Inferior parietal cortex (tissue), 1 donor: ENCODE data around the gene JCAD.

ENCODE experiments used
- DNase-seq: peaks from one replicate; pipeline ENCODE4 v3.0.0-alpha.2; 2016; ENCODE audit errors: extremely low spot score

JCAD gene

DNA sequence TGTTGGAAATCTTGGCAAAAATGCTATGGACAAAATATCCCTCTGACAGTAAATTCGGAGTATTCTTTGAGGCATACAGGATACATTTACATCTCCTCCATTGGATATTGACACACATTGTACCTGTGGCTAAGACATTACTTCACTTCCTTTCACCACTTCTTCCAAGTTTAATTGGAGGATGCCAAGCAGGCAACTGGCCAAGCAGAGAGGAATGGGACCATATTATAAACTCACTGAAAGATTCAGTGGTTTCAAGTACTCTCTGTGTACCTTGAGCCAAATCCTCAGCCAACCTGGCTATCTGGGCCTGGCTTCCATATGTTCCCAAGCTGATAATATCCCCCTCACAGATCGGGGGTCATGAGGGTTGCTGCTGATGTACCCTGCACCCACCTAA, 14.7 kb upstream of the JCAD start:
- DNase-seq = no peak

GRCh38 chr10:30073767-30074060, 14.3 kb upstream of the JCAD start:
- peak; percentile 34 for DNase-seq

DNA sequence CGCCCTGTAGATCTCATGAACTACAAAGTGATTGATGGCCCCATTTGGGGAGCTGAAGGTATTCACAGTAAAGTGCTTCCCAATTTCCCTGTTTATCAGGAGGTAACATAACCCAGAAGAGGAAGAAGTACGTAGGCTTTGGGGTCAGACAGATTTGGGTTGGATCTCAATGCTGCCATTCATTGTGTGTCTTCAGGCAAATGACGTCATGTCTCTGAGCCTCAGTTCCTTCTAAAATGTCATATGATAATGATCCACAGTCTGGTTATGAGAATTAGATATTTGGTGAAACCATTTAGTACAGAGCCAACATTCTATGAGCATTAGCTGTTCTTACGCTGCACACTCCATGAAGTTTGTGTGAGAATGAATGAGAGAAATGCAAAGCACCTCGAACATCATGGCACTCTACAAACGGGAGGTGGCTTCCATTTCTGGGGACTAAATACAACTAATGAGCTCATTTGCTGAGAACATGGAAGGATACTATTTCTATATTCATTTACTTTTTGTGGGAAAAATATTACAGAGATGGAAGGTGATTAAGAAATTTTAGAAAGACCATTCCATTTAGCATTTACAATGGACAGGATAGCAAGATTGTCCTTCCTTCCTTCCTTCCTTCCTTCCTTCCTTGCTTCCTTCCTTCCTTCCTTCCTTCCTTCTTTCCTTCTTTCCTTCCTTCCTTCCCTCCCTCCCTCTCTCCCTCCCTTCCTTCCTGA, 13.8 kb upstream of the JCAD start:
- DNase-seq = no peak

- no peak for DNase-seq
Measured at GRCh38 chr10:30072068-30072467, 12.7 kb upstream of the JCAD start.

- DNase-seq = no peak
Measured at GRCh38 chr10:30070001-30070685, 10.8 kb upstream of the JCAD start.

- DNase-seq = no peak
Measured at GRCh38 chr10:30068492-30069223, 9.3 kb upstream of the JCAD start.

DNA sequence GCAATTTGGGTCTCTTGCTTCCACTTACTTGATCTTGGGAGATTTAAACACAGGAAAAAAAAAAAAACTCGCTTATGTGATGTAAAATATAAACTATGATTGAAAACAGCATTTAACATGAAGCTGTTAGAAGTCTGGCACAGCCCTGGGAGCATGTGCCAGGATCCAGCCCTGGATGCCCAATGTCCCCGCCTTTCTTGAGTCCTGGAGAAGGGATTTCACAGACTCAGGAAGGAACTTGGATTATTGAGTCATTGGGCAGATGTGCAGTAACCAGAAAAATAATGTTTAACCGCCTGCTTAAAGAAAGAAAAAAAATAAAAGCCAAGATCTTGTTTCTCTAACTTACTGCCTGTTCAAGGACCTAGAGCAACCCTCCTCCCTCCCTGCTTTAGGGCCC, 3.7 kb upstream of the JCAD start:
- DNase-seq = no peak

DNA sequence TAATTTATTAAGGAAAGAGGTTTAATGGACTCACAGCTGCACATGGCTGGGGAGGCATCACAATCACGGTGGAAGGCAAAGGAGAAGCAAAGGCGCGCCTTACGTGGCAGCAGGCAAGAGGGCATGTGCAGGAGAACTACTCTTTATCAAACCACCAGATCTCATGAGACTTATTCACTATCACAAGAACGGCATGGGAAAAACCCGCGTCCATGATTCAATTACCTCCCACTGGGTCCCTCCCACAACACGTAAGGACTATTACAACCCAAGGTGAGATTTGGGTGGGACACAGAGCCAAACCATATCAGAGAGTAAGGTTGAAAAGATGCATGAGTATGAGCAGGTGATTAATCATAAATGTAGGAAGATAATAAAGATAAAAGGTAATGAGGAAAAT, 3.2 kb upstream of the JCAD start:
- DNase-seq = no peak

DNA sequence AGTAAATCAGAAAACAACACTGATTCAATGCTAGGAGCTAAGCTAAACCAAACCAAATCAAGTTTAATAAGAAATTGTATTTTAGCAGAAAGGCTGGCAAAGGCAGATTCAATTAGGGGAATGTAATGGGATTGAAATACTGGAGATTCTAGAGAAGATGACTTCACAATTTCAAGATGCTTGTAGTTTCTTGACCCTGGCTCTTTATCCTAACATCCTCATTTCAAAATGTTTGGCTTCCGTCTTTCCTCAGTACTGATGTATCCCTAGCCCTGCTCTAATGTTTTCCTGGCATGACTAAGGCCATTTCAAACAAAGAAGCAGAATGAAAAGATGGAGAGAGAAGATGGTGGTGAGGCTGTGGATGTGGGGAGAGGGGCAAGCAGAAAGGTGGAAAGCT, 2.7 kb upstream of the JCAD start:
- DNase-seq = no peak

DNA sequence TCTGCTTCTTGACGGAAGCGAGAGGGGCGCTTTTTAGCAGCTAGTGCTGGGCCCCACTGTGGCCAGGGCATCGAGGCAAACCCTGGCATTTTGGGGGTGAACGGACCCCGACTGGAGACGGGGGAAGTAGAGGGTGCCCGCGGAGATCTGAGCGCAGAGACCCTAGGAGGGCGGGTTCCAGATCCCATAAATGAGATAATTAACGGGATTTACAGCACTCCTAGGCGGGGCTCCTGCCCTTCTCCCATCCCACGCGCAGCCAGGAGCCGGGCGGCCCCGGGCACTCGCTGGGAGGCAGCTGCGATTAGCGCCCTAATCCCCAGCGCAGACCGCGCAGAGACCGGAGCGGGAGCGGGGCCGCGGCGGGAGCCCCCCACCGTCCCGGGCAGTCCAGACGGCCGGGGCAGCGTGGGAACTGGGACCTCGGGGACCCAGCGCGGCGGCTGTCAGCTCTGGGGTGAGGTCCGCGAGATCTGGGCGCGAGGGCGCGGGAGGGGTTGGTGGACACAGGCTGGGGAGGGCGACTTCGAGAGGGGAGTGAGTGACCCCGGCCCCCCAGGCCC, 735 bp downstream of the JCAD start:
- no peak for DNase-seq

DNA sequence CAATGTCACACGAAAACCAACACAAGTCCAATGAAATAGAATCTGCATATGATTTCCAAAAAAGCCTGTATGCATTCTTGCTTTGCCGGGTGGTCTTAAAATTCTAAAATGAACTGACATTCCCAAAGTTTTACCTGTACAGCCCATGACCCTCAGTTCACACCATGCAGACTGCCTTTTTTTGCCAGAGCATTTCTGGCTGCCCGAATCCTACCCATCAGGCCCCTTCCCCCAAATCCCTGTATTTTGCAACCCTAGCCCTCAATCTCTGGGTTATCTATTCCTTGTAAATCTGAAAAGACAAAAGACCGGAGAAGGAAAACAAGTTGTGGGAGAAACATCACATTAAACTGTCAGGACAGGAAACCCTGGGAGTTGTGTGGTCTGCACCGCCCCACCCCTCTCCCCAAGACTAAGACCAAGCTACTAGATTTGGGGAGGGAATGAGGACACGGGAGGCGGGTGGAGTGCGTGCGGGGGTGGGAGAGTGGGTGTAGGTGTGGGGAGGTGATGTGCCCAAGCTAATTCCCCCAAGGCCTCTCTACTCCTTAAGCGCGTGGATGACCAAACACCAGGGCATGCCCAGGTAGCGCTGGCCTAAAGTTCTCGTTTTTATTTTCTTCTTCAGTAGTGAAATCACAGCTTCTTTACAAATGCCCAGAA, 1.4 kb downstream of the JCAD start:
- DNase-seq = no peak

- no peak for DNase-seq
Measured at GRCh38 chr10:30057421-30057841, 2.0 kb downstream of the JCAD start.

- DNase-seq = no peak
Measured at GRCh38 chr10:30056767-30057355, 2.5 kb downstream of the JCAD start.

- DNase-seq = no peak
Measured at GRCh38 chr10:30056281-30056680, 3.1 kb downstream of the JCAD start.

- DNase-seq = no peak
Measured at GRCh38 chr10:30055226-30055662, 4.1 kb downstream of the JCAD start.

DNA sequence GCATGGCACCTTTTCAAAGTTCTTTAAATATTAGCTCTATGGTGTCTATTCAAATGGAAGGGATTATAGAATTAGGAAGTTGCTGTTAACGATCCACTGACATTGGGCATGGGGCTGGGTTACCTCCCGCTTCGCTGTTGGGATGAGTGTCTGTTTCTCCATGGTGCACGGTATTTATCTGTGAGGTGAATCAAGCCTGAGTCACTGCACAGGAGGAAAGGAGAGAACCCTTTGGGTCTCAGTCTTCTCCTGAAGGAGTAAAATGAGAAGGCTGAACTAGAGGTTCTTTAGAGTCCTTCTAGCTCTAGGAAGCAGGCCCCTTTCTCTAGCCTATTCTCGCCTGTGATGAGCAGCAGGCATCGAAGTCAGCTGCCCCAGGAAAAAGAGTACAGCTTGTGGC, 7.3 kb downstream of the JCAD start:
- no peak for DNase-seq

- no peak for DNase-seq
Measured at GRCh38 chr10:30051220-30051619, 8.2 kb downstream of the JCAD start.

DNA sequence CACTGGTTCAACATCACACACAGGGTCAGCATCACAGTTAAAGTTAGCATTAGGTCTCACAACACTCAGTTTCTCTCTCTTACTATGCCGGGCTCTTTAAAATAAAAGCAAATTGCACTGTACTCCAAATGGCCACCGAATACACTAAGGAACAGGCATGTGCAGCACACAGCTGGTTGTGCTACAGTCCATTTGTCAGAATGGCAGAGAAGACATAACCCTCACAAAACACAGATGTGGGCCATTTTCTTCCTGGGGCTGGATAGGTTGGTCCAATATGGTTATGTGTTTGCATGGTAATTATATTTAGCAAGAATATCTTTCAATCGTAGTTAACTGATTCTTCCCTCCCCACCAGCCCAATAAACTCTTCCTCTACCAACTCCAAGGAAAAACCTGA, 9.0 kb downstream of the JCAD start:
- DNase-seq = no peak

DNA sequence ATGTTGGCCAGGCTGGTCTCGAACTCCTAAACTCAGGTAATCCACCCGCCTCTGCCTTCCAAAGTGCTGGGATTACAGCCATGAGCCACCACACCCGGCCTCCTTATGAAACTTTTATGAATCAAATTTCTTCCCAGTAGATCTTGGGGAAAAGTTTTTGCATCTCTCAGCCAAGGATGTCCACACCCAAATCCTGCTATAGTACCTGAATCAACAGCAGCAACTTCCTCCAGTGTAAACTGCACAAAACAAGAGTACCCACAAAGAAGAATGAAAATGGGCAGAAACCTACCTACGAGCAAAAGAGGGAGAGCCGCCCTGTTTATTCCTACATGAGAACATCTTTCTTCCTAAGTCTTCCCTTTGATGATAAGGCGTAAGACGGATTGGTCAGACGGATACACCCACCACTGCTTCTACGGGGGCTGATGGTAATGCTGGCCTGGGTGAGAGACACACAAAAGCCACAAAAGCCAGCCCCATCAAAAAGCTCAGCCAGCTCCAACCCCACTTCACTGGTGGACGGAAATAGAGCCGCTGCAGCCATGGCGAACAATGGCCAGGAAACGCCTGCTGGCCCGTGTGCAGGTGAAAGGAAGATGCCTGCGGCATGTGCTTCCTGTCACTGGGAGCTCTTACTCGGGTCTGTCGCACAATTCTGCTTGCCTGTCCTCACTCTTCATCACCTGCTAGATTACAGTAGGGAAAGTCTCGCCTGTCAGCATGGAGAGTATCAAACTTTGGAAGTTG, 10.4 kb downstream of the JCAD start:
- no peak for DNase-seq

GRCh38 chr10:30047924-30048531, 11.4 kb downstream of the JCAD start:
- no peak for DNase-seq

- no peak for DNase-seq
Measured at GRCh38 chr10:30047430-30047829, 12.0 kb downstream of the JCAD start.
